Measurements from ENCODE around the gene ABCC1.
"Not testable (repeated sequence)": the region's sequence is repeated elsewhere in the genome, so short reads cannot be mapped to it uniquely, and the experiment has no call there.

The ABCC1 gene

GRCh38 chr16:15911198-15911597 is 38.2 kb upstream of the ABCC1 start:
- no peak for DNase-seq (ENCODE audit: low read depth)
- no peak overlapping the region for H3K4me3 ChIP-seq (ENCODE audit: control insufficient read depth, low read depth, low read length)
- TF ChIP-seq CTCF (conservative IDR thresholded peaks at IDR 0.05; ENCODE audit: control insufficient read depth, insufficient read depth, low read depth, low read length) = no peak

- no peak for DNase-seq (ENCODE audit: low read depth)
- TF ChIP-seq CTCF (conservative IDR thresholded peaks at IDR 0.05; ENCODE audit: control insufficient read depth, insufficient read depth, low read depth, low read length) = no peak
- H3K4me3 ChIP-seq (ENCODE audit: control insufficient read depth, low read depth, low read length) = no peak overlapping the region
These were observed 36.2 kb upstream of the ABCC1 start for GRCh38 chr16:15913046-15913698.

GRCh38 chr16:15915555-15916081 is 33.8 kb upstream of the ABCC1 start:
- DNase-seq (ENCODE audit: low read depth) = no peak

GRCh38 chr16:15916323-15916722 is 33.1 kb upstream of the ABCC1 start:
- no peak for TF ChIP-seq CTCF (conservative IDR thresholded peaks at IDR 0.05; ENCODE audit: control insufficient read depth, insufficient read depth, low read depth, low read length)
- DNase-seq (ENCODE audit: low read depth) = no peak
- no peak overlapping the region for H3K4me3 ChIP-seq (ENCODE audit: control insufficient read depth, low read depth, low read length)

More at GRCh38 chr16:15915555-15916081, 33.8 kb upstream of the ABCC1 start:
- no peak for TF ChIP-seq CTCF (conservative IDR thresholded peaks at IDR 0.05; ENCODE audit: control insufficient read depth, insufficient read depth, low read depth, low read length)
- H3K4me3 ChIP-seq (ENCODE audit: control insufficient read depth, low read depth, low read length) = no peak overlapping the region

DNA sequence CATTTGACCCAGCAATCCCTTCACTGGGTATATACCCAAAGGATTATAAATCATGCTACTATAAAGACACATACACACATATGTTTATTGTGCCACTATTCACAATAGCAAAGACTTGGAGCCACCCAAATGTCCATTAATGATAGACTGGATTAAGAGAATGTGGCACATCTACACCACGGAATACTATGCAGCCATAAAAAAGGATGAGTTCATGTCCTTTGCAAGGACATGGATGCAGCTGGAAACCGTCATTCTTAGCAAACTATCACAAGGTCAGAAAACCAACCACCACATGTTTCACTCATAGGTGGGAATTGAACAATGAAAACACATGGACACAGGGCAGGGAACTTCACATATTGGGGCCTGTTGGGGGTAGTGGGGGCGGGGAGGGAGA is 31.1 kb upstream of the ABCC1 start:
- H3K4me3 ChIP-seq (ENCODE audit: control insufficient read depth, low read depth, low read length); DNase-seq (ENCODE audit: low read depth): not testable (repeated sequence)

GRCh38 chr16:15919331-15919730 is 30.1 kb upstream of the ABCC1 start:
- no peak overlapping the region for H3K4me3 ChIP-seq (ENCODE audit: control insufficient read depth, low read depth, low read length)
- peak; percentile 40 for DNase-seq (ENCODE audit: low read depth)
- TF ChIP-seq CTCF (conservative IDR thresholded peaks at IDR 0.05; ENCODE audit: control insufficient read depth, insufficient read depth, low read depth, low read length) = no peak

GRCh38 chr16:15924996-15925395 is 24.4 kb upstream of the ABCC1 start:
- no peak for DNase-seq (ENCODE audit: low read depth)
- no peak for TF ChIP-seq CTCF (conservative IDR thresholded peaks at IDR 0.05; ENCODE audit: control insufficient read depth, insufficient read depth, low read depth, low read length)
- H3K4me3 ChIP-seq (ENCODE audit: control insufficient read depth, low read depth, low read length) = no peak overlapping the region
